ENCODE measurements around the gene PTPRQ. TPM values are rescaled to one million over a fixed set of nuclear protein-coding genes. Genes with fewer than 3 reads are reported as not detected.

Gene PTPRQ
- total and polyA plus RNA-seq, 9 of the 15 experiments (the other 6 are each of a cell fraction or from before 2014, with no cell fraction given), result not detected

- POLR2A ChIA-PET, result no interaction called here
- Histone ChIP-seq H3K4me2 (ENCODE audit: insufficient read depth, low read length) (no peak overlapping the region), H3K9me3 (replicated peaks; ENCODE audit: control insufficient read depth, insufficient read depth, low read depth, low read length) (no peaks in the 10 kb centered on the region), H3K36me3 (ENCODE audit: control insufficient read depth, insufficient read depth, low read length) (no peaks in the 10 kb centered on the region), H3K9ac (ENCODE audit: insufficient read depth in 1 of 2, low read depth in 2 of 2, low read length in 2 of 2) (no peak overlapping the region), H3K27me3 (ENCODE audit: control insufficient read depth in 2 of 2, insufficient read depth in 2 of 2, low read length in 2 of 2) (no peaks in the 10 kb centered on the region), H4K20me1 (replicated peaks; ENCODE audit: control insufficient read depth, insufficient read depth, low read length) (no peaks in the 10 kb centered on the region), H3K4me3 (no peak overlapping the region), H2AFZ (ENCODE audit: low read depth, low read length) (no peak overlapping the region), H3K4me1 (replicated peaks in 1 of 2; ENCODE audit: control insufficient read depth in 2 of 2, insufficient read depth in 2 of 2, low read length in 2 of 2) (no peaks in the 10 kb centered on the region), H3K79me2 (ENCODE audit: control insufficient read depth, insufficient read depth, low read length) (no peaks in the 10 kb centered on the region), H3K27ac (ENCODE audit: extremely low read depth, low read depth, low read length) (no peak overlapping the region), H3K9me1 (ENCODE audit: control insufficient read depth, insufficient read depth, low read length) (no peaks in the 10 kb centered on the region)
- CTCF ChIA-PET (ENCODE audit: low intra/inter-chr PET ratio), result no interaction called here
- in situ Hi-C loops (cut with MboI), result no loop called here
- DNase-seq (ENCODE audit: extremely low read depth in 1 of 4, low spot score in 3 of 4) (no peak), FAIRE-seq (no peak), ATAC-seq (no peak)
- BruUV-seq (replicated peaks), result no TSS peak
- 0% methylated on average over 2 of the region's 2 CpGs for WGBS (ENCODE audit: insufficient coverage, low coverage, missing lambda C conversion rate)
- intact Hi-C loops (cut with micrococcal nuclease), result no loop called here
- no peak for TF ChIP-seq ZNF165 (CRISPR knock-in tag; IDR thresholded peaks at IDR 0.05; ENCODE audit: borderline replicate concordance)
These were observed 253.3 kb downstream of the PTPRQ start for GRCh38 chr12:80697270-80697887.

- intact Hi-C loops (cut with micrococcal nuclease) (no loop called here), in situ Hi-C loops (cut with MboI) (no loop called here)
- Histone ChIP-seq H3K27ac (ENCODE audit: extremely low read depth, low read depth, low read length) (no peak overlapping the region), H3K9ac (ENCODE audit: insufficient read depth in 1 of 2, low read depth in 2 of 2, low read length in 2 of 2) (no peak overlapping the region), H3K27me3 (ENCODE audit: control insufficient read depth in 2 of 2, insufficient read depth in 2 of 2, low read length in 2 of 2) (no peaks in the 10 kb centered on the region), H3K4me2 (ENCODE audit: insufficient read depth, low read length) (no peak overlapping the region), H3K9me1 (ENCODE audit: control insufficient read depth, insufficient read depth, low read length) (no peaks in the 10 kb centered on the region), H3K9me3 (replicated peaks; ENCODE audit: control insufficient read depth, insufficient read depth, low read depth, low read length) (no peaks in the 10 kb centered on the region), H3K79me2 (ENCODE audit: control insufficient read depth, insufficient read depth, low read length) (no peaks in the 10 kb centered on the region), H3K36me3 (ENCODE audit: control insufficient read depth, insufficient read depth, low read length) (no peaks in the 10 kb centered on the region), H2AFZ (ENCODE audit: low read depth, low read length) (no peak overlapping the region), H4K20me1 (replicated peaks; ENCODE audit: control insufficient read depth, insufficient read depth, low read length) (no peaks in the 10 kb centered on the region), H3K4me3 (no peak overlapping the region), H3K4me1 (replicated peaks in 1 of 2; ENCODE audit: control insufficient read depth in 2 of 2, insufficient read depth in 2 of 2, low read length in 2 of 2) (no peaks in the 10 kb centered on the region)
- WGBS (ENCODE audit: insufficient coverage, low coverage, missing lambda C conversion rate), result 0% methylated on average over 7 of the region's 7 CpGs
- TF ChIP-seq ZNF318 (IDR thresholded peaks at IDR 0.05; ENCODE audit: borderline replicate concordance in 1 of 2, low read depth in 1 of 2) (no peak), HOMEZ (CRISPR knock-in tag; IDR thresholded peaks at IDR 0.05) (no peak)
- ChIA-PET POLR2A (no interaction called here), CTCF (ENCODE audit: low intra/inter-chr PET ratio) (no interaction called here)
- ATAC-seq, result no peak
- no TSS peak for BruUV-seq (replicated peaks)
- FAIRE-seq, result no peak
- DNase-seq (ENCODE audit: extremely low read depth in 1 of 4, low spot score in 3 of 4), result no peak
These were observed 254.2 kb downstream of the PTPRQ start for GRCh38 chr12:80698256-80698655.

Measured in K562 (cell line).